ENCODE measurements around the gene GNL2. TPM values are rescaled to one million over a fixed set of nuclear protein-coding genes. Genes with fewer than 3 reads are reported as not detected.
"Not testable (repeated sequence)": the region's sequence is repeated elsewhere in the genome, so short reads cannot be mapped to it uniquely, and the experiment has no call there.

GNL2 gene
- total RNA-seq, 1 experiment from 2014 or later: 51.9 TPM

DNA sequence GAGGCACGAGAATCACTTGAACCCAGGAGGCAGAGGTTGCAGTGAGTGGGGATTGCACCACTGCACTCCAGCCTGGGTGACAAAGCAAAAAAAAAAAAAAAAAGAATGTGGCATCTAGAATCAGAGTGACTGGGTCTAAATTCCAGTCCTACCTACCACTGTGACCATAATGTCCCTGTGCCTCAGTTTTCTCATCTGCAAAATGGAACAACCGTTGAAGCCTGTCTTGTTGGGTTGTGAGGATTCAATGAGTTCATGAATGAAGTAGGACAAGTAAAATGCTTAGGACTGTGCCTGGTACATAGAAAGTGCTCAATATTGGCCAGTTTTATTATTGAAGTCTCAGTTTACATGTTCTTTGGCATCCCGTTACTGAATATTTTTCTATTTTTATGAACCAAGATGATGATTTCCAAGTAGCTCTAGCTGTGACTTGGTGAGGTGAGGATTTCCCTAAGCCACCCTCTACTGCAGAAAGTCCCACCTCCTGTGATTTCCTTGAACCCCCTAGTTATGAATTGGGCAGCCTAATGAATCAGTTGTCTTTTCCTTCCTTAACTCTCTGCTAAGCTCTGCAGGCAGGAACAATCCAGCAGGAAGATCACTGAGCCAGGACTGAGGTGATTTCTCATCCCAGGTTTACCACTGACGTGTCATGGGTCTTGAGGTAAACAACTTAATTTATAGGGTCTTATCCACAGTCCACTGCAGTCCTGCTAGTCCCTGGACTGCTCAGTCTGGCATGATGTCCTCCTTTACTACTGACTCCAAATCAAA is 62.2 kb downstream of the GNL2 start:
- Histone ChIP-seq H3K36me3 (ENCODE audit: low read depth) (peaks cover 13% of the 10 kb centered on the region), H3K79me2 (ENCODE audit: low read depth) (peaks cover 27% of the 10 kb centered on the region), H3K9me2 (ENCODE audit: insufficient read depth) (peaks cover 3% of the 10 kb centered on the region; the same call in 1 of the 2 replicates), H3K9me3 (ENCODE audit: insufficient read depth, low read depth) (no peaks in the 10 kb centered on the region), H2AFZ (no peak overlapping the region), H3F3A (ENCODE audit: insufficient read depth, low read depth) (peaks cover 55% of the 10 kb centered on the region), H3K4me1 (replicated peaks; ENCODE audit: insufficient read depth) (peaks cover 48% of the 10 kb centered on the region), H4K20me1 (ENCODE audit: insufficient read depth) (peaks cover 12% of the 10 kb centered on the region; the same call in 1 of the 2 replicates), H3K4me3 (no peak overlapping the region), H3K4me2 (peak overlapping the region; percentile 52), H3K27me3 (ENCODE audit: insufficient read depth, low read depth) (no peaks in the 10 kb centered on the region), H3K27ac (peak overlapping the region; percentile 89)
- intact Hi-C loops (cut with micrococcal nuclease; ENCODE audit: unreplicated experiment): loop anchor here (1.0 to 5.0 kb wide), 3 partner anchors 19 to 64 kb away; partner anchors contain the start of genes GNL2 and MEAF6
- TF ChIP-seq, protein P1, sequence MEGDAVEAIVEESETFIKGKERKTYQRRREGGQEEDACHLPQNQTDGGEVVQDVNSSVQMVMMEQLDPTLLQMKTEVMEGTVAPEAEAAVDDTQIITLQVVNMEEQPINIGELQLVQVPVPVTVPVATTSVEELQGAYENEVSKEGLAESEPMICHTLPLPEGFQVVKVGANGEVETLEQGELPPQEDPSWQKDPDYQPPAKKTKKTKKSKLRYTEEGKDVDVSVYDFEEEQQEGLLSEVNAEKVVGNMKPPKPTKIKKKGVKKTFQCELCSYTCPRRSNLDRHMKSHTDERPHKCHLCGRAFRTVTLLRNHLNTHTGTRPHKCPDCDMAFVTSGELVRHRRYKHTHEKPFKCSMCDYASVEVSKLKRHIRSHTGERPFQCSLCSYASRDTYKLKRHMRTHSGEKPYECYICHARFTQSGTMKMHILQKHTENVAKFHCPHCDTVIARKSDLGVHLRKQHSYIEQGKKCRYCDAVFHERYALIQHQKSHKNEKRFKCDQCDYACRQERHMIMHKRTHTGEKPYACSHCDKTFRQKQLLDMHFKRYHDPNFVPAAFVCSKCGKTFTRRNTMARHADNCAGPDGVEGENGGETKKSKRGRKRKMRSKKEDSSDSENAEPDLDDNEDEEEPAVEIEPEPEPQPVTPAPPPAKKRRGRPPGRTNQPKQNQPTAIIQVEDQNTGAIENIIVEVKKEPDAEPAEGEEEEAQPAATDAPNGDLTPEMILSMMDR (conservative IDR thresholded peaks at IDR 0.05): no peak
- no peak for TF ChIP-seq EZH2 (IDR thresholded peaks at IDR 0.05; ENCODE audit: low read depth)
- BruUV-seq (replicated peaks): no TSS peak
- ChIA-PET CTCF (interaction anchor here (0.5 to 1.1 kb wide), 2 partner anchors 19 to 1034 kb away, joined by 3 to 7 read pairs; no protein-coding TSS in a partner anchor), POLR2A (ENCODE audit: unreplicated experiment) (interaction anchor here (0.6 kb wide), 2 partner anchors 13 to 58 kb away, joined by 3 to 10 read pairs; no protein-coding TSS in a partner anchor)
- DNase-seq: no peak

- H3K4me3 ChIP-seq; H3K27ac ChIP-seq; BruUV-seq (replicated peaks); H2AFZ ChIP-seq; H3K27me3 ChIP-seq (ENCODE audit: insufficient read depth, low read depth); H3K4me2 ChIP-seq; H4K20me1 ChIP-seq (ENCODE audit: insufficient read depth); DNase-seq; H3K9me2 ChIP-seq (ENCODE audit: insufficient read depth); H3K9me3 ChIP-seq (ENCODE audit: insufficient read depth, low read depth): not testable (repeated sequence)
- Histone ChIP-seq H3F3A (ENCODE audit: insufficient read depth, low read depth) (peaks cover 49% of the 10 kb centered on the region), H3K4me1 (replicated peaks; ENCODE audit: insufficient read depth) (peaks cover 42% of the 10 kb centered on the region), H3K36me3 (ENCODE audit: low read depth) (peaks cover 13% of the 10 kb centered on the region), H3K79me2 (ENCODE audit: low read depth) (peaks cover 27% of the 10 kb centered on the region)
- intact Hi-C loops (cut with micrococcal nuclease; ENCODE audit: unreplicated experiment): loop anchor here (5.0 kb wide), 1 partner anchor 65 kb away; the partner anchor contains the start of gene GNL2
- ChIA-PET POLR2A (ENCODE audit: unreplicated experiment) (interaction anchor here (0.6 kb wide), 1 partner anchor 57 kb away, joined by 3 read pairs; no protein-coding TSS in a partner anchor), CTCF (interaction anchor here (0.6 kb wide), 1 partner anchor 1093 kb away, joined by 3 read pairs; no protein-coding TSS in a partner anchor)
Observed at GRCh38 chr1:37532418-37533156, 63.1 kb downstream of the GNL2 start.

DNA sequence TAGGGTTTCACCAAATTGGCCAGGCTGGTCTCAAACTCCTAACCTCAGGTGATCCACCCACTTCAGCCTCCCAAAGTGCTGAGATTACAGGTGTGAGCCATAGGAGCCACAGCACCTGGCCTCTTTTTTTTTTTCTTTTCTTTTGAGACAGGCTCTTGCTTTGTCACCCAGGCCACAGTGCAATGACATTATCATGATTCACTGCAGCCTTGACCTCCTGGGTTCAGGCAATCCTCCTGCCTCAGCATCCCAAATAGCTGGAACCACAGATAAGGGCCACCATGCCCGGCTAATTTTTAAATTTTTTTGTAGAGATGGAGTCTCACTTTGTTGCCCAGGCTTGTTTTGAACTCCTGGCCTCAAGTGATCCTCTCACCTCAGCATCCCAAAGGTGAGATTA is 65.8 kb downstream of the GNL2 start:
- H3K27me3 ChIP-seq (ENCODE audit: insufficient read depth, low read depth); POLR2A ChIA-PET (ENCODE audit: unreplicated experiment); H3K36me3 ChIP-seq (ENCODE audit: low read depth); H3K79me2 ChIP-seq (ENCODE audit: low read depth); H3K4me3 ChIP-seq; BruUV-seq (replicated peaks); H3K9me3 ChIP-seq (ENCODE audit: insufficient read depth, low read depth); H4K20me1 ChIP-seq (ENCODE audit: insufficient read depth); H3K4me2 ChIP-seq; H3K9me2 ChIP-seq (ENCODE audit: insufficient read depth); H3K27ac ChIP-seq; H2AFZ ChIP-seq; DNase-seq: not testable (repeated sequence)
- intact Hi-C loops (cut with micrococcal nuclease; ENCODE audit: unreplicated experiment): loop anchor here (5.0 kb wide), 1 partner anchor 67 kb away; the partner anchor contains the start of gene GNL2
- H3K4me1 ChIP-seq (replicated peaks; ENCODE audit: insufficient read depth): peaks cover 15% of the 10 kb centered on the region
- CTCF ChIA-PET: interaction anchor here (0.6 kb wide), 1 partner anchor 9 kb away, joined by 4 read pairs; no protein-coding TSS in a partner anchor
- H3F3A ChIP-seq (ENCODE audit: insufficient read depth, low read depth): peaks cover 23% of the 10 kb centered on the region

GRCh38 chr1:37519613-37520012 is 76.1 kb downstream of the GNL2 start:
- TF ChIP-seq, protein P1 (conservative IDR thresholded peaks at IDR 0.05): no peak
- no peak for TF ChIP-seq EZH2 (IDR thresholded peaks at IDR 0.05; ENCODE audit: low read depth)
- H3K4me3 ChIP-seq: no peak overlapping the region
- H3K27ac ChIP-seq: no peak overlapping the region
- DNase-seq: no peak
- POLR2A ChIA-PET (ENCODE audit: unreplicated experiment): no interaction called here
- BruUV-seq (replicated peaks): no TSS peak
- no peaks in the 10 kb centered on the region for H4K20me1 ChIP-seq (ENCODE audit: insufficient read depth)
- no peak overlapping the region for H2AFZ ChIP-seq
- CTCF ChIA-PET: no interaction called here
- H3K9me2 ChIP-seq (ENCODE audit: insufficient read depth): no peaks in the 10 kb centered on the region
- no peaks in the 10 kb centered on the region for H3K36me3 ChIP-seq (ENCODE audit: low read depth)
- no peaks in the 10 kb centered on the region for H3K79me2 ChIP-seq (ENCODE audit: low read depth)
- H3F3A ChIP-seq (ENCODE audit: insufficient read depth, low read depth): peaks cover 17% of the 10 kb centered on the region; the same call in 1 of the 2 replicates
- no peaks in the 10 kb centered on the region for H3K27me3 ChIP-seq (ENCODE audit: insufficient read depth, low read depth)
- no peaks in the 10 kb centered on the region for H3K9me3 ChIP-seq (ENCODE audit: insufficient read depth, low read depth)
- no peak overlapping the region for H3K4me2 ChIP-seq
- intact Hi-C loops (cut with micrococcal nuclease; ENCODE audit: unreplicated experiment): no loop called here
- peaks cover 8% of the 10 kb centered on the region for H3K4me1 ChIP-seq (replicated peaks; ENCODE audit: insufficient read depth)

GRCh38 chr1:37518929-37519328 is 76.8 kb downstream of the GNL2 start:
- POLR2A ChIA-PET (ENCODE audit: unreplicated experiment): not testable (repeated sequence)

More at GRCh38 chr1:37518929-37519328, 76.8 kb downstream of the GNL2 start:
- H3K9me2 ChIP-seq (ENCODE audit: insufficient read depth); H3K4me1 ChIP-seq (replicated peaks; ENCODE audit: insufficient read depth); DNase-seq; H3K27ac ChIP-seq; H3K9me3 ChIP-seq (ENCODE audit: insufficient read depth, low read depth); H2AFZ ChIP-seq; H3K4me2 ChIP-seq; intact Hi-C loops (cut with micrococcal nuclease; ENCODE audit: unreplicated experiment); H3K4me3 ChIP-seq; H3K79me2 ChIP-seq (ENCODE audit: low read depth); H3K27me3 ChIP-seq (ENCODE audit: insufficient read depth, low read depth); CTCF ChIA-PET; BruUV-seq (replicated peaks); H4K20me1 ChIP-seq (ENCODE audit: insufficient read depth); H3K36me3 ChIP-seq (ENCODE audit: low read depth): not testable (repeated sequence)
- peaks cover 17% of the 10 kb centered on the region; the same call in 1 of the 2 replicates for H3F3A ChIP-seq (ENCODE audit: insufficient read depth, low read depth)

All from PC-9 (cell line).